Measurements from ENCODE around the gene TAF1.

DNA sequence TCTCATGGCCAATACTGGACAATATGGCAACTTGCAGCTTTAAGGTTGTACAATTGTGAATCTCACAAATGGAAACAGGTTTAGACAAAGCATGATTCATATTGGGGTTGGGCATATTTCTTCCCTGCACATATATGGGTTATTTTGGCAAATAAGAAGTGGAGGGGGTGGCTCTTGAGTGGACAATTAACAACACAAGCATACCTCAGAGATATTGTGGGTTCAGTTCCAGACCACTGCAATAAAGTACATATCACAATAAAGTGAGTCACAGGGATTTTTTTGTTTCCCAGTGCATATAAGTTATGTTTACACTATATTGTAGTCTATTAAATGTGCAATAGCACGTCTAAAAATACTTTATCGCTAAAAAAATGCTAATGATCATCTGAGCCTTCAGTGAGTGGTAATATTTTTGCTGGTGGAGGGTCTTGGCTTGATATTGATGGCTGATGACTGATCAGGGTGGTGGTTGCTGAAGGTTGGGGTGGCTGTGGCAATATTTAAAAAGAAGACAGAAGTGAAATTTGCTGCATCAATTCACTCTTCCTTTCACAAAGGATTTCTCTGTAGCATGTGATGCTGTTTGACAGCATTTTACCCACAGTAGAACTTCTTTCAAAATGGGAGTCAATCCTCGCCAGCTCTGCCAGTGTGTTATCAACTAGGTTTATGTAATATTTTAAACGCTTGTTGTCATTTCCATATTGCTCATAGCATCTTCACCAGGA is 116.2 kb downstream of the TAF1 start:
- TF ChIP-seq CTCF (IDR thresholded peaks at IDR 0.05; ENCODE audit: insufficient read depth, low read length): no peak
- no peak for TF ChIP-seq POLR2AphosphoS5 (IDR thresholded peaks at IDR 0.05; ENCODE audit: low read depth)
- no peak for TF ChIP-seq GABPA (IDR thresholded peaks at IDR 0.05; ENCODE audit: low read depth)
- TF ChIP-seq, protein P1, sequence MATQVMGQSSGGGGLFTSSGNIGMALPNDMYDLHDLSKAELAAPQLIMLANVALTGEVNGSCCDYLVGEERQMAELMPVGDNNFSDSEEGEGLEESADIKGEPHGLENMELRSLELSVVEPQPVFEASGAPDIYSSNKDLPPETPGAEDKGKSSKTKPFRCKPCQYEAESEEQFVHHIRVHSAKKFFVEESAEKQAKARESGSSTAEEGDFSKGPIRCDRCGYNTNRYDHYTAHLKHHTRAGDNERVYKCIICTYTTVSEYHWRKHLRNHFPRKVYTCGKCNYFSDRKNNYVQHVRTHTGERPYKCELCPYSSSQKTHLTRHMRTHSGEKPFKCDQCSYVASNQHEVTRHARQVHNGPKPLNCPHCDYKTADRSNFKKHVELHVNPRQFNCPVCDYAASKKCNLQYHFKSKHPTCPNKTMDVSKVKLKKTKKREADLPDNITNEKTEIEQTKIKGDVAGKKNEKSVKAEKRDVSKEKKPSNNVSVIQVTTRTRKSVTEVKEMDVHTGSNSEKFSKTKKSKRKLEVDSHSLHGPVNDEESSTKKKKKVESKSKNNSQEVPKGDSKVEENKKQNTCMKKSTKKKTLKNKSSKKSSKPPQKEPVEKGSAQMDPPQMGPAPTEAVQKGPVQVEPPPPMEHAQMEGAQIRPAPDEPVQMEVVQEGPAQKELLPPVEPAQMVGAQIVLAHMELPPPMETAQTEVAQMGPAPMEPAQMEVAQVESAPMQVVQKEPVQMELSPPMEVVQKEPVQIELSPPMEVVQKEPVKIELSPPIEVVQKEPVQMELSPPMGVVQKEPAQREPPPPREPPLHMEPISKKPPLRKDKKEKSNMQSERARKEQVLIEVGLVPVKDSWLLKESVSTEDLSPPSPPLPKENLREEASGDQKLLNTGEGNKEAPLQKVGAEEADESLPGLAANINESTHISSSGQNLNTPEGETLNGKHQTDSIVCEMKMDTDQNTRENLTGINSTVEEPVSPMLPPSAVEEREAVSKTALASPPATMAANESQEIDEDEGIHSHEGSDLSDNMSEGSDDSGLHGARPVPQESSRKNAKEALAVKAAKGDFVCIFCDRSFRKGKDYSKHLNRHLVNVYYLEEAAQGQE (IDR thresholded peaks at IDR 0.05; ENCODE audit: insufficient replicate concordance, low read depth): no peak
